Mammary epithelial cell (primary cell): Measurements from ENCODE around the gene METTL4.

Experiments used
- EZH2 ChIP-seq: IDR thresholded peaks from 2 replicates; pipeline ENCODE4 v1.6.1; 2012; ENCODE audit warnings: low read length, inconsistent platforms, borderline replicate concordance
- TF ChIP-seq, protein P1 (sequence below), 2 donors: IDR thresholded peaks in 1 of 2; conservative IDR thresholded peaks in 1 of 2; 2 replicates each; pipeline ENCODE4 v1.5.1; 2011 to 2012; ENCODE audit warnings: inconsistent platforms in 2 of 2, low read length in 2 of 2, mild to moderate bottlenecking in 2 of 2, control low read depth in 1 of 2, low read depth in 1 of 2; ENCODE audit not compliant: insufficient read depth in 1 of 2; ENCODE audit errors: extremely low read depth in 1 of 2

GRCh38 chr18:2534906-2535305 lies 36.4 kb downstream of the METTL4 start:
- TF ChIP-seq, protein P1, sequence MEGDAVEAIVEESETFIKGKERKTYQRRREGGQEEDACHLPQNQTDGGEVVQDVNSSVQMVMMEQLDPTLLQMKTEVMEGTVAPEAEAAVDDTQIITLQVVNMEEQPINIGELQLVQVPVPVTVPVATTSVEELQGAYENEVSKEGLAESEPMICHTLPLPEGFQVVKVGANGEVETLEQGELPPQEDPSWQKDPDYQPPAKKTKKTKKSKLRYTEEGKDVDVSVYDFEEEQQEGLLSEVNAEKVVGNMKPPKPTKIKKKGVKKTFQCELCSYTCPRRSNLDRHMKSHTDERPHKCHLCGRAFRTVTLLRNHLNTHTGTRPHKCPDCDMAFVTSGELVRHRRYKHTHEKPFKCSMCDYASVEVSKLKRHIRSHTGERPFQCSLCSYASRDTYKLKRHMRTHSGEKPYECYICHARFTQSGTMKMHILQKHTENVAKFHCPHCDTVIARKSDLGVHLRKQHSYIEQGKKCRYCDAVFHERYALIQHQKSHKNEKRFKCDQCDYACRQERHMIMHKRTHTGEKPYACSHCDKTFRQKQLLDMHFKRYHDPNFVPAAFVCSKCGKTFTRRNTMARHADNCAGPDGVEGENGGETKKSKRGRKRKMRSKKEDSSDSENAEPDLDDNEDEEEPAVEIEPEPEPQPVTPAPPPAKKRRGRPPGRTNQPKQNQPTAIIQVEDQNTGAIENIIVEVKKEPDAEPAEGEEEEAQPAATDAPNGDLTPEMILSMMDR (conservative IDR thresholded peaks at IDR 0.05 in 1 of 2, IDR thresholded peaks at IDR 0.05 in 1 of 2; ENCODE audit: extremely low read depth in 1 of 2, insufficient read depth in 1 of 2, low read depth in 1 of 2, low read length in 2 of 2) = no peak
- TF ChIP-seq EZH2 = no peak
